H1 (cell line): Measurements from ENCODE around the gene CORO1C. TPM values are rescaled to one million over a fixed set of nuclear protein-coding genes. Genes with fewer than 3 reads are reported as not detected.

Source experiments
- CTCF ChIA-PET: fragments of 300-600 bp; sonication (Branson Sonifier 250); formaldehyde crosslinking; loops from one replicate; lab custom pipeline; 2021; ENCODE audit not compliant: partially characterized antibody; lab: Charles Lee
- POLR2A ChIA-PET: fragments of 300-600 bp; sonication (Branson Sonifier 250); formaldehyde crosslinking; loops from one replicate; lab custom pipeline; 2021; ENCODE audit warnings: inconsistent platforms; ENCODE audit not compliant: partially characterized antibody; lab: Charles Lee
- DNase-seq, 2 experiments: peaks; one replicate each; pipeline versions ENCODE4 v3.0.0 to v3.0.0-alpha.2; 2010 to 2022; ENCODE audit warnings: low spot score in 2 of 2, low read depth in 1 of 2, mixed read lengths in 1 of 2
- FAIRE-seq: peaks from 2 replicates; lab custom pipeline; 2011; peaks lifted over from hg19 to GRCh38; lab: Jason Lieb, UNC
- H2AFZ ChIP-seq: 2 replicates; pipeline ENCODE4 v1.8.1; 2012; ENCODE audit warnings: low read length, inconsistent platforms
- H2AK5ac ChIP-seq: 2 replicates; pipeline ENCODE4 v1.6.1; 2013; ENCODE audit warnings: low read depth, low read length
- H2BK120ac ChIP-seq: replicated peaks from 2 replicates; pipeline ENCODE3; 2013; ENCODE audit warnings: low read depth, low read length, inconsistent platforms
- H2BK12ac ChIP-seq: 2 replicates; pipeline ENCODE4 v1.6.1; 2013; ENCODE audit warnings: low read depth, low read length
- H2BK15ac ChIP-seq: 2 replicates; pipeline ENCODE4 v1.6.1; 2013; ENCODE audit warnings: low read length
- H2BK20ac ChIP-seq: 2 replicates; pipeline ENCODE4 v1.6.1; 2013; ENCODE audit warnings: low read length
- H2BK5ac ChIP-seq: 2 replicates; pipeline ENCODE4 v1.6.1; 2013; ENCODE audit warnings: low read depth, low read length
- H3K14ac ChIP-seq: 2 replicates; pipeline ENCODE4 v1.6.1; 2013; ENCODE audit warnings: inconsistent platforms; ENCODE audit not compliant: insufficient read length
- H3K18ac ChIP-seq: 2 replicates; pipeline ENCODE4 v1.6.1; 2013; ENCODE audit warnings: low read length; ENCODE audit errors: extremely low read depth
- H3K23ac ChIP-seq: 2 replicates; pipeline ENCODE4 v1.6.1; 2013; ENCODE audit warnings: inconsistent platforms; ENCODE audit not compliant: insufficient read length
- H3K23me2 ChIP-seq: 2 replicates; pipeline ENCODE4 v1.6.1; 2013; ENCODE audit warnings: low read depth, low read length
- H3K27ac ChIP-seq: 2 replicates; pipeline ENCODE4 v1.6.1; 2011; ENCODE audit warnings: low read depth, low read length, inconsistent platforms
- H3K27me3 ChIP-seq, 4 experiments: replicated peaks in 1 of 4; 1 replicate in 1 of 4; 2 replicates in 3 of 4; pipeline versions ENCODE4 v1.6.1 to v1.8.1; 2011 to 2013; ENCODE audit warnings: low read length in 3 of 4, mild to moderate bottlenecking in 3 of 4, inconsistent platforms in 2 of 4, mixed read lengths in 2 of 4, moderate library complexity in 1 of 4; ENCODE audit not compliant: control insufficient read depth in 3 of 4, insufficient read depth in 3 of 4; ENCODE audit errors: extremely low read depth in 1 of 4
- H3K36me3 ChIP-seq, 4 experiments: 2 replicates each; pipeline versions ENCODE4 v1.6.1 to v1.8.1; 2011 to 2013; ENCODE audit warnings: mild to moderate bottlenecking in 4 of 4, low read length in 3 of 4, moderate library complexity in 2 of 4, control low read depth in 1 of 4, inconsistent platforms in 1 of 4; ENCODE audit not compliant: insufficient read depth in 4 of 4, control insufficient read depth in 2 of 4
- H3K4ac ChIP-seq: replicated peaks from 2 replicates; pipeline ENCODE3; 2013; ENCODE audit warnings: low read length, low read depth, mixed read lengths, inconsistent platforms; ENCODE audit not compliant: insufficient read length
- H3K4me1 ChIP-seq, 4 experiments: replicated peaks in 1 of 4; 1 replicate in 1 of 4; 2 replicates in 3 of 4; pipeline versions ENCODE4 v1.6.1 to v1.8.1; 2011 to 2013; ENCODE audit warnings: low read length in 3 of 4, inconsistent platforms in 2 of 4, mixed read lengths in 1 of 4; ENCODE audit not compliant: insufficient read depth in 4 of 4, control insufficient read depth in 3 of 4
- H3K4me2 ChIP-seq, 2 experiments: 2 replicates each; pipeline versions ENCODE4 v1.6.1 to v1.8.1; 2011 to 2013; ENCODE audit warnings: low read depth in 2 of 2, low read length in 2 of 2, control low read depth in 1 of 2, inconsistent platforms in 1 of 2, mild to moderate bottlenecking in 1 of 2; ENCODE audit not compliant: insufficient read depth in 1 of 2
- H3K4me3 ChIP-seq, 4 experiments: fragments of 200-600, 300-600 bp in 1 of 4; sonication (generic), shearing (Covaris generic), sonication (Bioruptor Twin) in 1 of 4; 2 replicates each; pipeline versions ENCODE4 v1.5.1 to v1.8.1; 2011 to 2016; ENCODE audit warnings: low read length in 4 of 4, low read depth in 3 of 4, control low read depth in 2 of 4, inconsistent platforms in 2 of 4, mild to moderate bottlenecking in 2 of 4, mixed read lengths in 1 of 4, moderate library complexity in 1 of 4; ENCODE audit not compliant: insufficient read depth in 2 of 4; ENCODE audit errors: extremely low read depth in 1 of 4
- H3K56ac ChIP-seq: replicated peaks from 2 replicates; pipeline ENCODE3; 2013; ENCODE audit warnings: low read depth, mild to moderate bottlenecking, mixed read lengths, low read length, inconsistent platforms; ENCODE audit not compliant: insufficient read length
- H3K79me1 ChIP-seq: 2 replicates; pipeline ENCODE4 v1.6.1; 2013; ENCODE audit warnings: low read depth, low read length, control low read depth
- H3K79me2 ChIP-seq, 2 experiments: 2 replicates each; pipeline versions ENCODE4 v1.6.1 to v1.8.1; 2012 to 2013; ENCODE audit warnings: low read length in 2 of 2, mild to moderate bottlenecking in 2 of 2, inconsistent platforms in 1 of 2; ENCODE audit not compliant: insufficient read depth in 2 of 2, control insufficient read depth in 1 of 2
- H3K9ac ChIP-seq, 4 experiments: replicated peaks in 1 of 4; 1 replicate in 1 of 4; 2 replicates in 3 of 4; pipeline versions ENCODE4 v1.6.1 to v1.8.1; 2011 to 2013; ENCODE audit warnings: low read depth in 3 of 4, low read length in 3 of 4, control low read depth in 2 of 4, mild to moderate bottlenecking in 2 of 4, moderate library complexity in 2 of 4, inconsistent platforms in 1 of 4; ENCODE audit errors: extremely low read depth in 1 of 4
- H3K9me3 ChIP-seq, 2 experiments: 2 replicates each; pipeline versions ENCODE4 v1.6.1 to v1.8.1; 2012 to 2013; ENCODE audit warnings: mild to moderate bottlenecking in 2 of 2, moderate library complexity in 2 of 2, control low read depth in 1 of 2, inconsistent platforms in 1 of 2, low read depth in 1 of 2, low read length in 1 of 2, mixed read lengths in 1 of 2; ENCODE audit not compliant: insufficient read depth in 2 of 2
- H4K20me1 ChIP-seq, 2 experiments: replicated peaks in 1 of 2; 2 replicates each; pipeline versions ENCODE3 to v1.8.1; 2011 to 2013; ENCODE audit warnings: inconsistent platforms in 2 of 2, low read length in 2 of 2, mild to moderate bottlenecking in 1 of 2; ENCODE audit not compliant: insufficient read depth in 2 of 2, control insufficient read depth in 1 of 2
- H4K5ac ChIP-seq: 2 replicates; pipeline ENCODE4 v1.6.1; 2013; ENCODE audit warnings: low read length, low read depth, mixed read lengths, inconsistent platforms; ENCODE audit not compliant: insufficient read length
- H4K8ac ChIP-seq: 2 replicates; pipeline ENCODE4 v1.8.0; 2013; ENCODE audit warnings: mild to moderate bottlenecking, moderate library complexity, low read length, inconsistent platforms; ENCODE audit not compliant: insufficient read depth; ENCODE audit errors: extremely low read depth
- H4K91ac ChIP-seq: replicated peaks from 2 replicates; pipeline ENCODE3; 2013; ENCODE audit warnings: low read length, mixed read lengths, inconsistent platforms; ENCODE audit not compliant: insufficient read length
- EZH2 ChIP-seq: fragments of 200-600 bp; sonication (generic); IDR thresholded peaks from 2 replicates; pipeline ENCODE4 v1.7.1; 2012; ENCODE audit warnings: low read depth, mild to moderate bottlenecking, moderate library complexity, low read length, inconsistent platforms; ENCODE audit not compliant: severe bottlenecking
- JUN ChIP-seq: IDR thresholded peaks from 2 replicates; pipeline ENCODE4 v1.6.1; 2011; ENCODE audit warnings: low read depth, mild to moderate bottlenecking, improper control_type of control experiment, low read length
- PHF8 ChIP-seq: fragments of 200-600 bp; sonication (generic); conservative IDR thresholded peaks from 2 replicates; pipeline ENCODE4 v1.7.1; 2012; ENCODE audit warnings: low read depth, mild to moderate bottlenecking, inconsistent platforms, low read length, moderate library complexity
- RAD21 ChIP-seq, 2 experiments: IDR thresholded peaks in 1 of 2; conservative IDR thresholded peaks in 1 of 2; 2 replicates each; pipeline ENCODE4 v1.6.1; 2011; ENCODE audit warnings: low read depth in 2 of 2, low read length in 2 of 2, improper control_type of control experiment in 1 of 2, inconsistent platforms in 1 of 2, mild to moderate bottlenecking in 1 of 2, moderate library complexity in 1 of 2
- YY1 ChIP-seq: IDR thresholded peaks from 2 replicates; pipeline ENCODE4 v1.6.1; 2011; ENCODE audit warnings: low read depth, mild to moderate bottlenecking, low read length
- ZNF274 ChIP-seq: IDR thresholded peaks from 2 replicates; pipeline ENCODE4 v1.7.0; 2012; ENCODE audit warnings: low read length, borderline replicate concordance; ENCODE audit errors: extremely low read depth
- WGBS, 2 experiments: shearing (Covaris generic) in 1 of 2; methylation state at CpG; one replicate each; pipeline versions ENCODE4 v1.1.6 to v1.1.7; 2013 to 2015; ENCODE audit warnings: low lambda C conversion rate in 2 of 2, mixed read lengths in 2 of 2, inconsistent platforms in 1 of 2, low coverage in 1 of 2, missing lambda C conversion rate in 1 of 2; ENCODE audit not compliant: insufficient replicate concordance in 2 of 2, insufficient coverage in 1 of 2, insufficient read length in 1 of 2; ENCODE audit errors: extremely low coverage in 1 of 2, missing lambda C conversion rate in 1 of 2; 5-methylcytosine and 5-hydroxymethylcytosine counted together
- polyA plus RNA-seq, 7 experiments: library from polyadenylated mRNA; depleted of rRNA in 3 of 7; stranded (reverse) in 5 of 7; unstranded in 2 of 7; fragments of >200 nt in 5 of 7; fragments of 200-250 nt in 2 of 7; gene quantifications; 1 replicate in 5 of 7; 2 replicates in 1 of 7; 4 replicates in 1 of 7; pipeline versions ENCODE4 v1.2.1 to v1.2.3, GENCODE V29; 2011 to 2013; ENCODE audit warnings: missing spikeins in 2 of 7, mixed read lengths in 2 of 7
- total RNA-seq: library from RNA; stranded (reverse); fragmentation: NEBNext Ultra II Directional; extraction: Animal tissue kit (Norgen Biotek cat#: 25700); gene quantifications from 2 replicates; pipeline ENCODE4 v1.2.1, GENCODE V29; 2021

CORO1C gene
- total and polyA plus RNA-seq, 2 of the 8 experiments (the other 6 are each of a cell fraction or from before 2014, with no cell fraction given): 72.7 to 120 TPM

GRCh38 chr12:108675792-108676191, 55.5 kb downstream of the CORO1C start:
- Histone ChIP-seq H2BK20ac (no peak overlapping the region), H3K27ac (no peak overlapping the region), H3K79me1 (0 out of 2 replicates have a peak, but pooled peaks cover 2% of the 10 kb centered on the region), H2BK12ac (no peak overlapping the region), H2BK5ac (no peak overlapping the region), H2BK120ac (no peak overlapping the region), H3K36me3 (peaks cover 0 to 3% (median 0%) of the 10 kb centered on the region in 4 experiments; a peak in 2 of 8 replicates), H3K27me3 (no peaks in the 10 kb centered on the region), H3K23ac (no peak overlapping the region), H2AK5ac (no peak overlapping the region), H3K4me2 (no peak overlapping the region), H3K4me3 (no peak overlapping the region), H3K4me1 (no peaks in the 10 kb centered on the region), H3K18ac (no peak overlapping the region), H3K4ac (no peak overlapping the region), H3K9me3 (no peaks in the 10 kb centered on the region), H3K79me2 (peaks cover 0 to 15% of the 10 kb centered on the region in 2 experiments; a peak in 2 of 4 replicates), H2BK15ac (no peak overlapping the region), H3K23me2 (no peaks in the 10 kb centered on the region), H3K9ac (no peak overlapping the region), H4K8ac (no peak overlapping the region), H4K5ac (no peak overlapping the region), H3K56ac (no peak overlapping the region), H4K20me1 (peaks cover 0 to 2% of the 10 kb centered on the region in 2 experiments), H2AFZ (no peak overlapping the region), H4K91ac (no peak overlapping the region), H3K14ac (no peak overlapping the region)
- DNase-seq (no peak), FAIRE-seq (no peak)
- TF ChIP-seq JUN (no peak), RAD21 (IDR thresholded peaks at IDR 0.05 in 1 of 2, conservative IDR thresholded peaks at IDR 0.05 in 1 of 2; ENCODE audit: low read depth in 2 of 2, low read length in 2 of 2) (no peak), EZH2 (no peak), ZNF274 (no peak), YY1 (no peak), PHF8 (no peak)
- ChIA-PET POLR2A (no interaction called here), CTCF (no interaction called here)
- WGBS, 2 experiments: 90% methylated on average over 4 of the region's 4 CpGs; no CpG with 5 or more reads in 1 of the 2 experiments
